Measurements from ENCODE around the gene DNMBP. TPM values are rescaled to one million over a fixed set of nuclear protein-coding genes. Genes with fewer than 3 reads are reported as not detected.

Gene DNMBP
- total RNA-seq, 1 donor from 2014 or later: 26.7 TPM

DNA sequence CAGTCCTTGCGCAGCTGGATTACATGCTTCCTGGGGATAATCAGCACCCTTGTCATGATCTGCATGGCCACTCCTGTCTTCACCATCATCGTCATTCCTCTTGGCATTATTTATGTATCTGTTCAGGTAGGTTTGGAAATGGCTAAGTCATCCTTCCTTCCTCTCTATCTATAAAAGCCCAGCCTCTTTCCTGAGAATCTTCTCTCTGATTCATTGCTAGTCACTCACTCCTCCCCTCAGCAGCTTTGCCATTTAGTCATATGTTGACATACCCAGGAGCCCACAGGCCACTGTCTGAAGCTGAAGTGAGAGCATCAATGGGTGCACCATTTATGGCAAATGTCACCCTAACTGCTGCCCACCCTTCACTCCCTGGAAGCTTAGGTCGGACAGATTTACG lies 175.3 kb downstream of the DNMBP start:
- Histone ChIP-seq H2AFZ (replicated peaks) (no peak overlapping the region), H3K4me3 (no peak overlapping the region), H3K79me2 (ENCODE audit: low read depth) (no peaks in the 10 kb centered on the region), H3K4me2 (no peak overlapping the region), H3K4me1 (no peaks in the 10 kb centered on the region), H3K27me3 (no peaks in the 10 kb centered on the region), H3F3A (ENCODE audit: low read depth) (no peaks in the 10 kb centered on the region), H3K9me3 (ENCODE audit: low read depth) (no peaks in the 10 kb centered on the region), H3K9ac (no peak overlapping the region), H4K20me1 (ENCODE audit: low read depth) (no peaks in the 10 kb centered on the region), H3K36me3 (no peaks in the 10 kb centered on the region), H3K27ac (no peak overlapping the region)
- H3K9me3 Mint-ChIP-seq: peaks cover 8% of the 10 kb centered on the region
- H3K4me1 Mint-ChIP-seq: no peaks in the 10 kb centered on the region
- no peak overlapping the region for H3K4me3 Mint-ChIP-seq
- H3K27ac Mint-ChIP-seq: no peak overlapping the region
- peaks cover 2% of the 10 kb centered on the region for H3K36me3 Mint-ChIP-seq
- DNase-seq (ENCODE audit: low spot score): no peak
- TF ChIP-seq EZH2phosphoT487 (IDR thresholded peaks at IDR 0.05) (no peak), EZH2 (IDR thresholded peaks at IDR 0.05) (no peak)
- TF ChIP-seq, protein P1, sequence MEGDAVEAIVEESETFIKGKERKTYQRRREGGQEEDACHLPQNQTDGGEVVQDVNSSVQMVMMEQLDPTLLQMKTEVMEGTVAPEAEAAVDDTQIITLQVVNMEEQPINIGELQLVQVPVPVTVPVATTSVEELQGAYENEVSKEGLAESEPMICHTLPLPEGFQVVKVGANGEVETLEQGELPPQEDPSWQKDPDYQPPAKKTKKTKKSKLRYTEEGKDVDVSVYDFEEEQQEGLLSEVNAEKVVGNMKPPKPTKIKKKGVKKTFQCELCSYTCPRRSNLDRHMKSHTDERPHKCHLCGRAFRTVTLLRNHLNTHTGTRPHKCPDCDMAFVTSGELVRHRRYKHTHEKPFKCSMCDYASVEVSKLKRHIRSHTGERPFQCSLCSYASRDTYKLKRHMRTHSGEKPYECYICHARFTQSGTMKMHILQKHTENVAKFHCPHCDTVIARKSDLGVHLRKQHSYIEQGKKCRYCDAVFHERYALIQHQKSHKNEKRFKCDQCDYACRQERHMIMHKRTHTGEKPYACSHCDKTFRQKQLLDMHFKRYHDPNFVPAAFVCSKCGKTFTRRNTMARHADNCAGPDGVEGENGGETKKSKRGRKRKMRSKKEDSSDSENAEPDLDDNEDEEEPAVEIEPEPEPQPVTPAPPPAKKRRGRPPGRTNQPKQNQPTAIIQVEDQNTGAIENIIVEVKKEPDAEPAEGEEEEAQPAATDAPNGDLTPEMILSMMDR (IDR thresholded peaks at IDR 0.05): no peak
- peaks cover 2% of the 10 kb centered on the region for H3K27me3 Mint-ChIP-seq (ENCODE audit: insufficient read depth, low read depth)

DNA sequence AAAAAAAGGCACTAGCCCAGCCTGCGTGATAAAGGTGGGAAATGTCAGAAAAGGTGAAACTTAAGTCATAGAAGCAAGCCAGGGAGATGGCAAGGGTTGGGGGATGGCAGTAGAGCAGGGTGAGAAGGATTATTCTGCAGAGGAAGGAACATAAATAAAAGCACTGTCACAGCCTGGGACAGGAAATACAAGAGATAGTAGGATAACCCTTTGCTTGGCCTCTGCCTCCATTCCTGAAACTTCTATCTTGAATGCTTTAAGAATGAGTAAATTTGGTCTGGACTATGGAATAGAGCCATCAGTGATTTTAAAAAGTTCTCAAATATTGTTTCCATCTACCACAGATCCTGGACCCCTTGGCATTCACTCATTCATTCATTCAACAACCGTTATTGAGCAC lies 177.3 kb downstream of the DNMBP start:
- no peak overlapping the region for H3K4me3 Mint-ChIP-seq
- Histone ChIP-seq H3F3A (ENCODE audit: low read depth) (no peaks in the 10 kb centered on the region), H3K79me2 (ENCODE audit: low read depth) (no peaks in the 10 kb centered on the region), H3K9me3 (ENCODE audit: low read depth) (no peaks in the 10 kb centered on the region), H3K4me3 (no peak overlapping the region), H2AFZ (replicated peaks) (no peak overlapping the region), H3K27me3 (no peaks in the 10 kb centered on the region), H3K4me2 (no peak overlapping the region), H3K36me3 (no peaks in the 10 kb centered on the region), H3K4me1 (no peaks in the 10 kb centered on the region), H4K20me1 (ENCODE audit: low read depth) (no peaks in the 10 kb centered on the region), H3K27ac (no peak overlapping the region), H3K9ac (no peak overlapping the region)
- no peak for DNase-seq (ENCODE audit: low spot score)
- peaks cover 2% of the 10 kb centered on the region for H3K36me3 Mint-ChIP-seq
- H3K9me3 Mint-ChIP-seq: peaks cover 8% of the 10 kb centered on the region
- H3K27ac Mint-ChIP-seq: no peak overlapping the region
- H3K4me1 Mint-ChIP-seq: no peaks in the 10 kb centered on the region
- no peak for TF ChIP-seq EZH2phosphoT487 (IDR thresholded peaks at IDR 0.05)
- TF ChIP-seq EZH2 (IDR thresholded peaks at IDR 0.05): no peak
- TF ChIP-seq, protein P1 (IDR thresholded peaks at IDR 0.05): no peak
- H3K27me3 Mint-ChIP-seq (ENCODE audit: insufficient read depth, low read depth): peaks cover 3% of the 10 kb centered on the region

DNA sequence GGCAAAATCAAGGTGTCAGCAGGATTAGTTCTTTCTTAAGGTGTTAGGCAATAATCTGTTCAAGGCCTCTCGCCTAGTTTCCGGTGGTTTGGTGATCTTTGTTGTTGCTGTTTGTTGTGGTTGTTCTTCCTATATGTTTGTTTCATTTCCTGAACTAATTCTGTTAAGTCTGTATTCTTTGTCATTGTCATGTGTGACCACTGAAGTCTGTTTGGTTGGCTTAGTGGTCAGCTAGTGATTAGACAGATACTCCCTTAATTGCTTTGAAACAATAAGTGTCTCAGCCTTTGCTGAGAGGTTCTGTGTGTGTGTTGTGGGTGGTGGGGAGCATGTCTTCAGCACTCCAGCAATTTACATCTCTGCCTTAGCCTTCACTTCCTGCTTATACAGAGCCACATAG lies 181.3 kb downstream of the DNMBP start:
- no peaks in the 10 kb centered on the region for H3F3A ChIP-seq (ENCODE audit: low read depth)
- peaks cover 3% of the 10 kb centered on the region for H3K27me3 Mint-ChIP-seq (ENCODE audit: insufficient read depth, low read depth)
- H3K79me2 ChIP-seq (ENCODE audit: low read depth): no peaks in the 10 kb centered on the region
- no peaks in the 10 kb centered on the region for H3K36me3 Mint-ChIP-seq
- no peak overlapping the region for H3K9ac ChIP-seq
- H3K4me3 Mint-ChIP-seq: no peak overlapping the region
- no peak overlapping the region for H3K27ac Mint-ChIP-seq
- no peaks in the 10 kb centered on the region for H3K27me3 ChIP-seq
- no peak for DNase-seq (ENCODE audit: low spot score)
- no peaks in the 10 kb centered on the region for H3K4me1 Mint-ChIP-seq
- no peak overlapping the region for H3K4me2 ChIP-seq
- no peak overlapping the region for H2AFZ ChIP-seq (replicated peaks)
- H3K9me3 Mint-ChIP-seq: no peaks in the 10 kb centered on the region
- H3K4me3 ChIP-seq: no peak overlapping the region
- TF ChIP-seq EZH2 (IDR thresholded peaks at IDR 0.05) (no peak), EZH2phosphoT487 (IDR thresholded peaks at IDR 0.05) (no peak)
- TF ChIP-seq, protein P1 (IDR thresholded peaks at IDR 0.05): no peak
- H3K4me1 ChIP-seq: no peaks in the 10 kb centered on the region
- no peaks in the 10 kb centered on the region for H4K20me1 ChIP-seq (ENCODE audit: low read depth)
- H3K27ac ChIP-seq: no peak overlapping the region
- no peaks in the 10 kb centered on the region for H3K9me3 ChIP-seq (ENCODE audit: low read depth)
- H3K36me3 ChIP-seq: no peaks in the 10 kb centered on the region

Measured in neural progenitor cell (in vitro differentiated cells).